ENCODE data around the gene SFSWAP.

SFSWAP gene

DNA sequence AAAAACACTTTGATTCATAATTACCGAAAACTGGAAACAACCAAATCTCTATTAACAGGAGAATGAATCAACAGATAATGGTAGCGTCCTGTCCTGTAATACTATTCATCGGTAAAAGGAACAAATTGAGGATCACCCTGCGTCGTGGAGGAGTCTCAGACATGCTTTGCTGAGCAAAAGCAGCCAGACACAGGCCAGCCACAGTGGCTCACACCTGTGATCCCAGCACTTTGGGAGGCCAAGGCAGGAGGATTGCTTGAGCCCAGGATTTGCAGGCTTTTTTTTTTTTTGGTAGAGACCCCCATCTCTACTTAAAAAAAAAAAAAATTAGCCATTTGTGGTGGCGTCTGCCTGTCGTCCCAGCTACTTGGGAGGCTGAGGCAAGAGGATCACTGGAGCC lies 83.2 kb downstream of the SFSWAP start:
- no peaks in the 10 kb centered on the region for H3K9me3 ChIP-seq (ENCODE audit: control extremely low read depth in 1 of 5, control insufficient read depth in 4 of 5, insufficient read depth in 2 of 5, low read depth in 1 of 5, low read length in 4 of 5)
- no peak overlapping the region for H3K4me3 ChIP-seq (ENCODE audit: control insufficient read depth in 1 of 7, extremely low read depth in 1 of 7, insufficient read depth in 4 of 7, low read depth in 2 of 7, low read length in 6 of 7)
- ChIA-PET CTCF (interaction anchor here (1.5 kb wide), 1 partner anchor 19 kb away, joined by 4 read pairs; no protein-coding TSS in a partner anchor), POLR2A (interaction anchor here (0.7 kb wide), 1 partner anchor 17 kb away, joined by 6 read pairs; no protein-coding TSS in a partner anchor)
- no peak for DNase-seq
- H3K27me3 ChIP-seq (replicated peaks in 2 of 5; ENCODE audit: control insufficient read depth in 4 of 5, insufficient read depth in 5 of 5, low read length in 4 of 5) = no peaks in the 10 kb centered on the region
- peaks cover 0 to 4% (median 2%) of the 10 kb centered on the region in 4 experiments for H3K4me1 ChIP-seq (ENCODE audit: control extremely low read depth in 1 of 4, control insufficient read depth in 4 of 4, insufficient read depth in 4 of 4, low read length in 3 of 4)
- WGBS (ENCODE audit: insufficient coverage) = 97% methylated on average over 5 of the region's 7 CpGs
- H3K27ac ChIP-seq (ENCODE audit: insufficient read depth in 1 of 2, low read depth in 1 of 2, low read length in 2 of 2, poor library complexity in 1 of 2, severe bottlenecking in 2 of 2) = no peak overlapping the region
- peaks cover 7 to 80% (median 55%) of the 10 kb centered on the region in 4 experiments for H3K36me3 ChIP-seq (ENCODE audit: control insufficient read depth in 4 of 4, insufficient read depth in 4 of 4, low read length in 3 of 4)

DNA sequence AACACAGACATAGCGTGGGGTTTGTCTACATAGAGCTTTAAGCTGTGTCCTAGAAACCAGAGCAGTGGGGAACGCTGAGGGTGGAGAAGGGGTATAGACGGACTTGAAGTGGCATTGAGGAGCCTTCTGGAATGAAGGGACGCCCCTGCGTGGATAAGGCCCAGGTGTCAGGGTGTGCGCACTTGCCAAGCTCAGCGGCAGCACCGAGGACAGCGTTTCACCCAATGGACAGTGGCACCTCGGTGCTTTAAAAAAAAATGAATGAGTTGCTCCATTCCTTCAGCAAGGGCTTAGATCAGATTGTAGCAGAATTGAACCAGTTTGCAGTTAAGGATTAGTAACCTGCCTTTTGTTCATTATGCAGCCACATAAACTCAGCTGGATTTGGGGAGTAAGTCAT lies 83.7 kb downstream of the SFSWAP start:
- DNase-seq = no peak
- H3K9me3 ChIP-seq (ENCODE audit: control extremely low read depth in 1 of 5, control insufficient read depth in 4 of 5, insufficient read depth in 2 of 5, low read depth in 1 of 5, low read length in 4 of 5) = no peaks in the 10 kb centered on the region
- no peaks in the 10 kb centered on the region for H3K27me3 ChIP-seq (replicated peaks in 2 of 5; ENCODE audit: control insufficient read depth in 4 of 5, insufficient read depth in 5 of 5, low read length in 4 of 5)
- POLR2A ChIA-PET = interaction anchor here (0.7 kb wide), 1 partner anchor 16 kb away, joined by 6 read pairs; no protein-coding TSS in a partner anchor
- H3K4me1 ChIP-seq (ENCODE audit: control extremely low read depth in 1 of 4, control insufficient read depth in 4 of 4, insufficient read depth in 4 of 4, low read length in 3 of 4) = peaks cover 0 to 4% (median 2%) of the 10 kb centered on the region in 4 experiments
- no peak overlapping the region for H3K27ac ChIP-seq (ENCODE audit: insufficient read depth in 1 of 2, low read depth in 1 of 2, low read length in 2 of 2, poor library complexity in 1 of 2, severe bottlenecking in 2 of 2)
- H3K36me3 ChIP-seq (ENCODE audit: control insufficient read depth in 4 of 4, insufficient read depth in 4 of 4, low read length in 3 of 4) = peaks cover 7 to 80% (median 55%) of the 10 kb centered on the region in 4 experiments
- no peak overlapping the region for H3K4me3 ChIP-seq (ENCODE audit: control insufficient read depth in 1 of 7, extremely low read depth in 1 of 7, insufficient read depth in 4 of 7, low read depth in 2 of 7, low read length in 6 of 7)
- WGBS (ENCODE audit: insufficient coverage) = 92% methylated on average over 9 of the region's 10 CpGs
- CTCF ChIA-PET = interaction anchor here (0.9 to 1.5 kb wide), 2 partner anchors 20 to 39 kb away, joined by 3 to 4 read pairs; no protein-coding TSS in a partner anchor

DNA sequence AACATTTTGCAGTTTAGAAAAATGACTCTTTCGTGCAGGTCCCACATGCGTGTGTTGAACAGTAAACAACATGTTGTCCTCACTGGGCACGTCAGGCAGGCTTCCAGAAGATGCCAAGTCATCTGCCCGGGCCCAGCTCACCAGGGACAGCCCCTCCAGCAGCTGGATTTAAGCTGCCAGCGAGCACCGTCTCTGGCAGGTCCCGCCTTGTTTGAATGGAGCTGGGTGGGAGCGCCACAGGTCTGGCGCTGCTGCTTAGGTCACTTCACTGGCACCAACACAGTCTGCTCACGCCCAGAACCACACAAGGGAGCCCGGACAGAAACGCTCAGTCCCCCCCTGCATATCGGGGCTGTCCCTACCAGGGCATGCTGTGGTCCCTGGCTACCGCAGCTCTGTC lies 84.2 kb downstream of the SFSWAP start:
- Histone ChIP-seq H3K4me1 (ENCODE audit: control extremely low read depth in 1 of 4, control insufficient read depth in 4 of 4, insufficient read depth in 4 of 4, low read length in 3 of 4) (peaks cover 0 to 4% (median 2%) of the 10 kb centered on the region in 4 experiments), H3K9me3 (ENCODE audit: control extremely low read depth in 1 of 5, control insufficient read depth in 4 of 5, insufficient read depth in 2 of 5, low read depth in 1 of 5, low read length in 4 of 5) (no peaks in the 10 kb centered on the region), H3K27ac (ENCODE audit: insufficient read depth in 1 of 2, low read depth in 1 of 2, low read length in 2 of 2, poor library complexity in 1 of 2, severe bottlenecking in 2 of 2) (no peak overlapping the region), H3K4me3 (ENCODE audit: control insufficient read depth in 1 of 7, extremely low read depth in 1 of 7, insufficient read depth in 4 of 7, low read depth in 2 of 7, low read length in 6 of 7) (no peak overlapping the region), H3K27me3 (replicated peaks in 2 of 5; ENCODE audit: control insufficient read depth in 4 of 5, insufficient read depth in 5 of 5, low read length in 4 of 5) (no peaks in the 10 kb centered on the region), H3K36me3 (ENCODE audit: control insufficient read depth in 4 of 4, insufficient read depth in 4 of 4, low read length in 3 of 4) (peaks cover 7 to 80% (median 56%) of the 10 kb centered on the region in 4 experiments)
- DNase-seq = no peak
- POLR2A ChIA-PET = no interaction called here
- CTCF ChIA-PET = interaction anchor here (0.9 to 1.5 kb wide), 2 partner anchors 20 to 40 kb away, joined by 3 to 4 read pairs; no protein-coding TSS in a partner anchor
- 97% methylated on average over 12 of the region's 14 CpGs for WGBS (ENCODE audit: insufficient coverage)

DNA sequence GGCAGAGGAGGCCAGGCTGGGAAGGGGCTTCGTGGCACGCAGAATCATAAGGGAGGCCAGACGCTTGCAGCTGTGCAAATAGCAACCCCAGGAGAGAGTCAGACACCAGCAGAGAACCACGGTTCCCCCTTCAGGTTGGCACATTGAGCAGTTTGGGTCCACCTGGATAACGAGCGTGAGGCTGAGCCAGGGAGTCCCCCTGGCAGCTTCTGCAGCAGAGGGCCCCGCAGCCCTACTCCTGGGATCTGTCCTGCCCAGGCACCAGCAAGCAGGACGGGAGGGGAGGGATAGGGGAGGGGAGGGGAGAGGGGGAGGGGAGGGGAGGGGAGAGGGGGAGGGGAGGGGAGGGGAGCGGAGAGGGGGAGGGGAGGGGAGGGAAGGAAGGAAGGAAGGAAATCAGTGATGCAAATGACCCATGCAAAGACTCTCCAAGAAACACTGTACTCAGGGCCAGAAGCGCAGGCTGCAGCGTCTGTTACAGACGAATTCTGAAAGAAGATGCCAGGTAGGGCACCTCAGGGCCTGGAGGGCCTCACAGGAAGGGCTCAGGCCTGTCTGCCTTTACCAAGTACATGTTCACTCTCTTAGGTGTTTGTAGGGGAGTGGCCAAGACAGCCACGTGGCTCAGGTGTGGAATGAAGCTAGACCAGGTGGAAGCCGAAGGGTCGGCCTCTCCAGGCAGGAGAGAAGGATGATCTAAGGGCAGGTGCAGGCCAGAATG lies 85.0 kb downstream of the SFSWAP start:
- Histone ChIP-seq H3K4me1 (ENCODE audit: control extremely low read depth in 1 of 4, control insufficient read depth in 4 of 4, insufficient read depth in 4 of 4, low read length in 3 of 4) (peaks cover 0 to 4% (median 2%) of the 10 kb centered on the region in 4 experiments), H3K9me3 (ENCODE audit: control extremely low read depth in 1 of 5, control insufficient read depth in 4 of 5, insufficient read depth in 2 of 5, low read depth in 1 of 5, low read length in 4 of 5) (no peaks in the 10 kb centered on the region), H3K27ac (ENCODE audit: insufficient read depth in 1 of 2, low read depth in 1 of 2, low read length in 2 of 2, poor library complexity in 1 of 2, severe bottlenecking in 2 of 2) (no peak overlapping the region), H3K4me3 (ENCODE audit: control insufficient read depth in 1 of 7, extremely low read depth in 1 of 7, insufficient read depth in 4 of 7, low read depth in 2 of 7, low read length in 6 of 7) (no peak overlapping the region), H3K27me3 (replicated peaks in 2 of 5; ENCODE audit: control insufficient read depth in 4 of 5, insufficient read depth in 5 of 5, low read length in 4 of 5) (no peaks in the 10 kb centered on the region), H3K36me3 (ENCODE audit: control insufficient read depth in 4 of 4, insufficient read depth in 4 of 4, low read length in 3 of 4) (peaks cover 2 to 80% (median 53%) of the 10 kb centered on the region in 4 experiments)
- POLR2A ChIA-PET = no interaction called here
- WGBS (ENCODE audit: insufficient coverage) = 96% methylated on average over 11 of the region's 15 CpGs
- no peak for DNase-seq
- CTCF ChIA-PET = no interaction called here

DNA sequence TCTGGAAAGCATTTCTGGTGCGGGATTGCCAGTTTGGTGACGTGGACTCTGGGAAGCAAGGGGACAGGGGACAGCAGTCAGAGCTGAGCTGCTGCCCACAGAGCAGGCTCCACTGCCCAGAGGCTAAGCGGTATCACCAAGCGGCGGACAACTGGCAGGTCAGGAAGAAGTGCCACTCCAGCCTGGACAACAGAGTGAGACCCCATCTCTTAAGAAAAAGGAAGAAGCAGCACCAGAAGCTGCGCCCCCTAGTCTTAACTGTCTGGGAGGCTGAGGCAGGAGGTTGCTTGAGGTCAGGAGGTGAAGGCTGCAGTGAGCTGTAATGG lies 85.5 kb downstream of the SFSWAP start:
- Histone ChIP-seq H3K4me3 (ENCODE audit: control insufficient read depth in 1 of 7, extremely low read depth in 1 of 7, insufficient read depth in 4 of 7, low read depth in 2 of 7, low read length in 6 of 7) (no peak overlapping the region), H3K27me3 (replicated peaks in 2 of 5; ENCODE audit: control insufficient read depth in 4 of 5, insufficient read depth in 5 of 5, low read length in 4 of 5) (no peaks in the 10 kb centered on the region), H3K9me3 (ENCODE audit: control extremely low read depth in 1 of 5, control insufficient read depth in 4 of 5, insufficient read depth in 2 of 5, low read depth in 1 of 5, low read length in 4 of 5) (no peaks in the 10 kb centered on the region), H3K36me3 (ENCODE audit: control insufficient read depth in 4 of 4, insufficient read depth in 4 of 4, low read length in 3 of 4) (peaks cover 2 to 80% (median 52%) of the 10 kb centered on the region in 4 experiments), H3K4me1 (ENCODE audit: control extremely low read depth in 1 of 4, control insufficient read depth in 4 of 4, insufficient read depth in 4 of 4, low read length in 3 of 4) (peaks cover 0 to 4% (median 2%) of the 10 kb centered on the region in 4 experiments), H3K27ac (ENCODE audit: insufficient read depth in 1 of 2, low read depth in 1 of 2, low read length in 2 of 2, poor library complexity in 1 of 2, severe bottlenecking in 2 of 2) (no peak overlapping the region)
- DNase-seq = no peak
- WGBS (ENCODE audit: insufficient coverage) = 99% methylated on average over 6 of the region's 6 CpGs
- ChIA-PET POLR2A (no interaction called here), CTCF (no interaction called here)

DNA sequence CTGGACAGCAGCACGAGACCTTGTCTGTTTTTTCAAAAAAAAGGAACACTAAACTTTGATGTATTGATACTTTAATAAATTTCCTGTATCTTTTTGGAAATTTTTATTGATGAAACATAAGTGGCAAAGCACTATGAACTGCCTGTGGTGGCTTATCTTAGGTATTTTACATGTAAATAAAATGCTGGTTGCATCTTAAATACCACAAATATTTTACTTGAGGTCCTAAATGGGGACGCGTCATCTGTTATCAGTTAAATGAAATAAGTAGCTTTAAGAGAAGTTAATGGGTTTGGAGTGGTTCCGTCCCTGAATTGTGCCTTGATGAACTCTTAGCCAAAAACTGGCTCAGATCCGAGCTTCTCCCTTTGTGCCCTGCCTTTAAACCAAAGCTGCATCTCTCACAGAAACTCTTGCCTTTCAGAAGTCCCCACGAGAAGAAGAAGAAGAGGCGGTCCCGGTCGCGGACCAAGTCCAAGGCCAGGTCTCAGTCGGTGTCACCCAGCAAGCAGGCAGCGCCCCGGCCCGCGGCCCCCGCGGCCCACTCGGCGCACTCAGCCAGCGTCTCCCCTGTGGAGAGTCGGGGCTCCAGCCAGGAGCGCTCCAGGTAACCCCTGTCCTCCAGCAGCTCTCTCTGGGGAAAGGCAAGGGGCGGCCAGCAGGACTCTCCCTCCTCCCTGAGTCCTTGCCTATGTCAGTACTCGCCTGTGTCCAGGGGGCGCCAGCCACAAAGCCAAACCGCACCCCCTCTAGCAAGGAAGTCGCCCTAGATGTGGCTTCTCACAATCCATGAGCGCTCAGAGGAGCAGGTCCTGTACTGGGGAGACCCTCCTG lies 86.1 kb downstream of the SFSWAP start:
- H3K27ac ChIP-seq (ENCODE audit: insufficient read depth in 1 of 2, low read depth in 1 of 2, low read length in 2 of 2, poor library complexity in 1 of 2, severe bottlenecking in 2 of 2) = no peak overlapping the region
- DNase-seq = no peak
- peaks cover 2 to 80% (median 53%) of the 10 kb centered on the region in 4 experiments for H3K36me3 ChIP-seq (ENCODE audit: control insufficient read depth in 4 of 4, insufficient read depth in 4 of 4, low read length in 3 of 4)
- WGBS (ENCODE audit: insufficient coverage) = 95% methylated on average over 21 of the region's 28 CpGs
- H3K27me3 ChIP-seq (replicated peaks in 2 of 5; ENCODE audit: control insufficient read depth in 4 of 5, insufficient read depth in 5 of 5, low read length in 4 of 5) = no peaks in the 10 kb centered on the region
- ChIA-PET CTCF (no interaction called here), POLR2A (no interaction called here)
- H3K4me3 ChIP-seq (ENCODE audit: control insufficient read depth in 1 of 7, extremely low read depth in 1 of 7, insufficient read depth in 4 of 7, low read depth in 2 of 7, low read length in 6 of 7) = no peak overlapping the region
- no peaks in the 10 kb centered on the region for H3K9me3 ChIP-seq (ENCODE audit: control extremely low read depth in 1 of 5, control insufficient read depth in 4 of 5, insufficient read depth in 2 of 5, low read depth in 1 of 5, low read length in 4 of 5)
- peaks cover 0 to 4% (median 2%) of the 10 kb centered on the region in 4 experiments for H3K4me1 ChIP-seq (ENCODE audit: control extremely low read depth in 1 of 4, control insufficient read depth in 4 of 4, insufficient read depth in 4 of 4, low read length in 3 of 4)

DNA sequence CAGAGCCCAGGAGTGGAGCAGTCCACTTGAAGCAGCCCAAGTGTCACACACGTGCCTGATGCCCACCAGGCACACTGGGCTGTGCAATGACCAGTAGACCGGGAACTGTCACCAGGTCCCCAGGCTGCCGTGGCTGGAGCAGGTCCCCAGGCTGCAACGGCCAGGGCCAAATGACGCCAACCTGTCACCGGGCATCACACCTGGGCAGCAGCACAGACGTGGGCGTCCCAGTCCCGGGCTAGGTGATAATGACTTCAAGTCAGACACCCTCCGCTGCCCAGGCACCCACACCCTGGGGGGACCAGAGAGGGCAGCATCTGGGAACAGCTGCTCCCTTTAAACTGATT lies 86.7 kb downstream of the SFSWAP start:
- no peaks in the 10 kb centered on the region for H3K9me3 ChIP-seq (ENCODE audit: control extremely low read depth in 1 of 5, control insufficient read depth in 4 of 5, insufficient read depth in 2 of 5, low read depth in 1 of 5, low read length in 4 of 5)
- DNase-seq = no peak
- H3K27ac ChIP-seq (ENCODE audit: insufficient read depth in 1 of 2, low read depth in 1 of 2, low read length in 2 of 2, poor library complexity in 1 of 2, severe bottlenecking in 2 of 2) = no peak overlapping the region
- peaks cover 2 to 80% (median 52%) of the 10 kb centered on the region in 4 experiments for H3K36me3 ChIP-seq (ENCODE audit: control insufficient read depth in 4 of 4, insufficient read depth in 4 of 4, low read length in 3 of 4)
- H3K4me1 ChIP-seq (ENCODE audit: control extremely low read depth in 1 of 4, control insufficient read depth in 4 of 4, insufficient read depth in 4 of 4, low read length in 3 of 4) = peaks cover 0 to 4% (median 2%) of the 10 kb centered on the region in 4 experiments
- no peak overlapping the region for H3K4me3 ChIP-seq (ENCODE audit: control insufficient read depth in 1 of 7, extremely low read depth in 1 of 7, insufficient read depth in 4 of 7, low read depth in 2 of 7, low read length in 6 of 7)
- WGBS (ENCODE audit: insufficient coverage) = 98% methylated on average over 10 of the region's 10 CpGs
- H3K27me3 ChIP-seq (replicated peaks in 2 of 5; ENCODE audit: control insufficient read depth in 4 of 5, insufficient read depth in 5 of 5, low read length in 4 of 5) = no peaks in the 10 kb centered on the region
- CTCF ChIA-PET = interaction anchor here (2.2 kb wide), 1 partner anchor 30 kb away, joined by 4 read pairs; no protein-coding TSS in a partner anchor
- POLR2A ChIA-PET = no interaction called here

All from common myeloid progenitor, CD34-positive (primary cell).